ENCODE data around the gene DIMT1. TPM values are rescaled to one million over a fixed set of nuclear protein-coding genes. Genes with fewer than 3 reads are reported as not detected.

DIMT1 gene
- total RNA-seq = 56.4 and 57.0 TPM in 2 replicates

GRCh38 chr5:62403411-62404250, at the start of gene DIMT1:
Gene DIMT1, minus strand, starts transcription at chr5:62403905. Its CDS starts 133 bp downstream, at chr5:62403772.

GRCh38 chr5:62412549-62413329, 9.0 kb upstream of the DIMT1 start, which contains the start of gene IPO11:
Gene IPO11, plus strand, starts transcription at chr5:62412763. Its CDS starts 24,517 bp downstream, at chr5:62437280.

Other genes starting within 250 kb of the DIMT1 start
- gene KIF2A, start 97.7 kb downstream of the DIMT1 start, total RNA-seq = 76.4 and 94.5 TPM in 2 replicates
- gene IPO11, start 8.9 kb upstream of the DIMT1 start, total RNA-seq = 106 and 135 TPM in 2 replicates
- 88.9 and 93.4 TPM in 2 replicates for gene LRRC70, start 174.9 kb upstream of the DIMT1 start, total RNA-seq